Stimulated activated naive B cell treated with anti-CD40 and anti-IgM and Interleukin-4, amounts not matched to agents 10 μg/mL and 1 μg/mL and 100 μg/mL, for 72 hours (primary cell): Measurements from ENCODE around the gene AADAC.
"Not testable (repeated sequence)": the region's sequence is repeated elsewhere in the genome, so short reads cannot be mapped to it uniquely, and the experiment has no call there.

Source experiments
- ATAC-seq, 2 donors: fragments of 150-1000 bp; cut with Tn5 transposase; replicated peaks; 2 replicates each; pipeline ENCODE4 v1.10.0; 2021; ENCODE audit warnings: moderate library complexity in 1 of 2
- DNase-seq: peaks from one replicate; pipeline ENCODE4 v3.0.0; 2021
- H3K27ac Mint-ChIP-seq: one replicate; pipeline ENCODE4 v1.8.0; 2022; ENCODE audit warnings: mild to moderate bottlenecking, mixed read lengths
- H3K27me3 Mint-ChIP-seq, 2 donors: one replicate each; pipeline ENCODE4 v1.8.0; 2022; ENCODE audit warnings: mixed read lengths in 2 of 2
- H3K36me3 Mint-ChIP-seq, 2 donors: one replicate each; pipeline ENCODE4 v1.8.0; 2022; ENCODE audit warnings: mixed read lengths in 2 of 2, mild to moderate bottlenecking in 1 of 2
- H3K4me1 Mint-ChIP-seq, 2 donors: one replicate each; pipeline ENCODE4 v1.8.0; 2022; ENCODE audit warnings: mixed read lengths in 2 of 2, mild to moderate bottlenecking in 1 of 2
- H3K4me3 Mint-ChIP-seq, 2 donors: one replicate each; pipeline ENCODE4 v1.8.0; 2022; ENCODE audit warnings: mild to moderate bottlenecking in 2 of 2, mixed read lengths in 2 of 2, moderate library complexity in 1 of 2
- H3K9me3 Mint-ChIP-seq, 2 donors: one replicate each; pipeline ENCODE4 v1.8.0; 2022; ENCODE audit warnings: mixed read lengths in 2 of 2, mild to moderate bottlenecking in 1 of 2

AADAC gene

DNA sequence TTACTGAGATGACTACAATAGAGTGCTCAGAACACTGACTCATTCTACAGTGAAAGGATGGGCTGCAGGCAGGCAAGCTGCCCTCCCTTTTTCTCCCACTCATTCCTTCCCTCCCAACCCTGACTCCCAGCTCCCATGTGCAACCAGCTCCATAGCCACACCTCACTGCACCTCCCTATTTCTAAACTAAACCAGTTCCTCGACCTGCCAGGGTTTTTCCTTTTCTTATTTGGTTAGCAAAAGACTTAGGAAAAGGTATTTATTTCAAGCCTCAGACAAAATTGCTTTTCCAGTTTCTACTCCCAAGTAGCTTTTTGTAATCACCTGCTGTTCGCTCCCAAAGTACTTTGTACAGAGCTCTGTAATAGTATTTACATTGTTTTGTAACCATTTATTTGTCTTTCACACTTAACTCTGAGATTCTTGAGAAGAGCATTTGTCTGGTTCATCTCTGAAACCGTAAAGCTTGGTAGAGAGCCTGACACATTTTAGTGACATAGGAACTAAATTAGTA, 2.2 kb downstream of the AADAC start:
- Mint-ChIP-seq H3K27ac (no peak overlapping the region), H3K4me1 (no peaks in the 10 kb centered on the region), H3K4me3 (no peak overlapping the region), H3K9me3 (no peaks in the 10 kb centered on the region), H3K27me3 (peaks cover 0 to 4% of the 10 kb centered on the region in 2 donors), H3K36me3 (no peaks in the 10 kb centered on the region)
- ATAC-seq (no peak), DNase-seq (no peak)

- H3K36me3 Mint-ChIP-seq, result no peaks in the 10 kb centered on the region
- no peak for ATAC-seq
- H3K4me1 Mint-ChIP-seq, result no peaks in the 10 kb centered on the region
- H3K27me3 Mint-ChIP-seq, result peaks cover 0 to 4% of the 10 kb centered on the region in 2 donors
- no peaks in the 10 kb centered on the region for H3K9me3 Mint-ChIP-seq
- no peak overlapping the region for H3K4me3 Mint-ChIP-seq
- H3K27ac Mint-ChIP-seq, result no peak overlapping the region
- DNase-seq, result no peak
Measured at GRCh38 chr3:151817473-151817872, 3.6 kb downstream of the AADAC start.

GRCh38 chr3:151818361-151818760, 4.4 kb downstream of the AADAC start:
- no peaks in the 10 kb centered on the region for H3K4me1 Mint-ChIP-seq
- H3K4me3 Mint-ChIP-seq, result no peak overlapping the region
- H3K27me3 Mint-ChIP-seq, result peaks cover 0 to 4% of the 10 kb centered on the region in 2 donors
- H3K36me3 Mint-ChIP-seq, result no peaks in the 10 kb centered on the region
- no peak for DNase-seq
- no peak for ATAC-seq
- no peaks in the 10 kb centered on the region for H3K9me3 Mint-ChIP-seq
- H3K27ac Mint-ChIP-seq, result no peak overlapping the region

DNA sequence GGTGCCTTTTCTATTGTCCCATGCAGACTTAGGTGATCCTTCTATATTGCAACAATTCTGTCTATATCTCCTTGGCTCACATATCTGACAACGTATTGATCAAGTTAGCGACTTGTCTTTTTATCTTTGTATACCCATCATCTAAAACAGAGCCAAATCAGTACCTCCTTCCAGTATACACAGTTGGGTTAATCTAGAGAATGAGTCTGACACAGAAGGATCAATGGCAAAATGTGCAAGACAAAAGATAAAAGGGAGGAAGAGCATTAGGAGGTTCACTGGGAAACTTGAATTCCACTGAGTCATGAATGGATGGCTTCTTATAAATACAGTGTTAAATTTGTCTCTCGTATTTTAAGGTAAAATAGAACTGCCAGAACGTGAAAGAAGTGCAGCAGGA, 6.0 kb downstream of the AADAC start:
- no peak overlapping the region for H3K4me3 Mint-ChIP-seq

GRCh38 chr3:151827816-151828215, 13.9 kb downstream of the AADAC start:
- Mint-ChIP-seq H3K27me3 (peaks cover 0 to 7% of the 10 kb centered on the region in 2 donors), H3K4me1 (no peaks in the 10 kb centered on the region), H3K27ac (no peak overlapping the region), H3K36me3 (no peaks in the 10 kb centered on the region), H3K4me3 (no peak overlapping the region), H3K9me3 (peaks cover 6 to 8% of the 10 kb centered on the region in 2 donors)
- no peak for DNase-seq
- no peak for ATAC-seq

More for the DNA sequence above, 6.0 kb downstream of the AADAC start:
- H3K27me3 Mint-ChIP-seq, result peaks cover 0 to 4% of the 10 kb centered on the region in 2 donors
- no peaks in the 10 kb centered on the region for H3K4me1 Mint-ChIP-seq
- H3K36me3 Mint-ChIP-seq, result no peaks in the 10 kb centered on the region
- H3K27ac Mint-ChIP-seq, result no peak overlapping the region
- H3K9me3 Mint-ChIP-seq, result no peaks in the 10 kb centered on the region
- ATAC-seq, result no peak
- no peak for DNase-seq

DNA sequence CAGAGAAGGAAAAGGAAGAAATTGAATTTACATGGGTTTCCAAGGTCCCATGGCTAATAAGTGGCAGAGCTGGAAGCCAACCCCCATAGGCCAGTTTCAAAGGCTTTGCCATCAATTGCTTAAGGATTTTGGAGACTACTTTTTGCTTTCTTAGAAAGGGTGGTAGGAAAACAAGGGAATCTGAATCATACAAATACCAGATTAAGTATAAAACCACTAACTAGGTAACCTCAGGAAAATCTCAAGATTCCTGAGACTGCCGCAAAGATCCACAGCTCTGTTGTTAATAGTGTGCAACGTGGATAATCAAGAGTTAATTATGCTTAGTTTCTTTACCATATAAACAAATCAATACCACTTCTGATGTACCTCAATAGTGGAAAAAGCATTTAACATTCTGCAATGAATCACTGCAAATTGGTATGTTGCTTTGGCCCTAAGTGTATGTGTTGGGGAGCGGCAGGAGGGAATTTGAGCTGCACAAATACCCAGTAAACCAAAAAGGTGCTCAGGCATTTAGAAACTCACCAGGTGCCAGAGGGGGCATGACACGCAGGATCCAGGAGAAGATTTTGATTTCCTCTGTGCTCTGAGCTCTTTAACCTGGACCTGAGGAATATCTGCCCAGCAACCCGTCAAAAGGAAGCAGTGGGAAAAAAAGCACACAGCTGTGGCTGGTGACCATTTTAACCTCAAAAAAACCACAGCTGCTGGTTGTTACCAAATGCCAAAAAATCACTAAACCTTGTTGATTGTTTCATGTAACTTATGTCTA, 22.0 kb downstream of the AADAC start:
- H3K27me3 Mint-ChIP-seq, result no peaks in the 10 kb centered on the region

GRCh38 chr3:151837057-151837456, 23.1 kb downstream of the AADAC start:
- DNase-seq (no peak), ATAC-seq (no peak)
- no peak overlapping the region for H3K27ac Mint-ChIP-seq
- H3K36me3 Mint-ChIP-seq, result no peaks in the 10 kb centered on the region
- peaks cover 1 to 6% of the 10 kb centered on the region in 2 donors for H3K4me1 Mint-ChIP-seq
- no peak overlapping the region for H3K4me3 Mint-ChIP-seq
- no peaks in the 10 kb centered on the region for H3K9me3 Mint-ChIP-seq
- no peaks in the 10 kb centered on the region for H3K27me3 Mint-ChIP-seq

More for the DNA sequence above, 22.0 kb downstream of the AADAC start:
- H3K27ac Mint-ChIP-seq, result no peak overlapping the region
- H3K36me3 Mint-ChIP-seq, result no peaks in the 10 kb centered on the region
- H3K9me3 Mint-ChIP-seq, result no peaks in the 10 kb centered on the region
- H3K4me1 Mint-ChIP-seq, result peaks cover 1 to 6% of the 10 kb centered on the region in 2 donors
- ATAC-seq, result no peak
- no peak overlapping the region for H3K4me3 Mint-ChIP-seq
- DNase-seq, result no peak

DNA sequence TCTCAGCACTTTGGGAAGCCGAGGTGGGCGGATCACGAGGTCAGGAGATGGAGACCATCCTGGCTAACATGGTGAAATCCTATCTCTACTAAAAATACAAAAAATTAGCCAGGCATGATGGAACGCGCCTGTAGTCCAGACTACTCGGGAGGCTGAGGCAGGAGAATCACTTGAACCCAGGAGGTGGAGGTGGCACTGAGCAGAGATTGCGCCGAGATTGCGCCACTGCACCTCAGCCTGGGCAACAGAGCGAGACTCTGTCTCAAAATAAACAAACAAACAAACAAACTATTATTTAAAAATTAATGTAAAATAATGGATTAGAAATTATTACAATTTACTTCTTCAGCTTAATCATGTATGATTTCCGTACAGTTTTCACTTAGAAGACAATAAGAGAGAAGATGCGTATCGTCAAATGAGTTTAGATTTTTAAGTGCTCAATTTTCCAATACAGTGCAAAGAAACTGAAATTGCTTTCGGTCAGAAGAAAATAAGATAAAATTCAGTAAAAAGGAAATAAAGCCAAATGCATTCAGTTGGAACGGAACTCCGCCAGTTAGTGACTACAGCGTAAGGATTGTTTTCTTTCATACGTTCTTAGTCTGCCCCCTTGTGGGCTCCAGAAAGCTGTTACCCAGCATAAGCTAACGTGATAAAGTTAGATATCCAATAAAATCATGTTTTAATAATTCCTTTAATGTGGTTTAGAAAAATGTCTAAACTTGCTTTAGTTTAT, 24.8 kb downstream of the AADAC start:
- Mint-ChIP-seq H3K36me3 (no peaks in the 10 kb centered on the region), H3K4me3 (no peak overlapping the region)
- peak; percentile 7 for DNase-seq

DNA sequence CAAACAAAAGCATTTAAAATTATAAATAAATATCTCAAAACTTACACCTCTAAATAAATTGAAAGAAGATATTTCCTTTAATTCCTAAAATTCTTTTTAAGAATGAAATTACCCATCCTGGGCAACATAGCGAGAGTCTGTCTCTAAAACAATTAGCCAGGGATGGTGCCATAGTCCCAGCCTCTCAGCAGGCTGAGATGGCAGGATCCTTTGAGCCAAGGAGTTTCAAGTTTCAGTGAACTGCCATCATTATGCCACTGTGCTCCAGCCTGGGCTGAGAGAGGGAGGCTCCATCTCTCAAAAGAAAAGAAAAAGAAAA, 25.4 kb downstream of the AADAC start:
- Mint-ChIP-seq H3K4me1 (peaks cover 6 to 9% of the 10 kb centered on the region in 2 donors), H3K9me3 (no peaks in the 10 kb centered on the region), H3K36me3 (no peaks in the 10 kb centered on the region), H3K4me3 (no peak overlapping the region), H3K27ac (no peak overlapping the region), H3K27me3 (no peaks in the 10 kb centered on the region)
- DNase-seq, result no peak
- no peak for ATAC-seq

More for the DNA sequence above, 24.8 kb downstream of the AADAC start:
- peak; percentile 87 to 90 for ATAC-seq
- Mint-ChIP-seq H3K27ac (no peak overlapping the region), H3K4me1 (peaks cover 6 to 10% of the 10 kb centered on the region in 2 donors), H3K9me3 (no peaks in the 10 kb centered on the region), H3K27me3 (no peaks in the 10 kb centered on the region)

GRCh38 chr3:151841801-151842200, 27.9 kb downstream of the AADAC start:
- ATAC-seq (no peak), DNase-seq (no peak)
- Mint-ChIP-seq H3K36me3 (no peaks in the 10 kb centered on the region), H3K27me3 (no peaks in the 10 kb centered on the region), H3K27ac (no peak overlapping the region), H3K4me1 (peaks cover 4 to 6% of the 10 kb centered on the region in 2 donors), H3K4me3 (no peak overlapping the region), H3K9me3 (peaks cover 2 to 3% of the 10 kb centered on the region in 2 donors)

DNA sequence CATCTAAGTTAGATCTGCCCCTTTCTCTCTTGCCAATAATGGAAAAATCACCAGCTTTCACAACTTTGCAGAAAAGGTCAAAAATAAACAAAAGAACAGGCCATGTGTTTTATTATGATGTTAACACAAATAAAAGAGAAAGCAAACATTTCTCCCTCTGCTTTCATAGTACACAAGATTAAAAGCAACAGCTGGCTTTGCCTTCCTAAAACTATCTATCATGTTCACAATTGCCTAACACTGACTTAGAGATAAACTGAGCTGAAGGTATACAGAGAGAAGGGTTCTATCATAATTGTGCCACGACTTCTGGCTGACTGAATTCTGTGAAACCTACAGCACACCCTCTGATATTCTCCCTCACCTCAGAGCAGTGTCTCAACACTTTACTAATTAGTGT, 29.4 kb downstream of the AADAC start:
- DNase-seq (no peak), ATAC-seq (no peak)
- H3K9me3 Mint-ChIP-seq, result peaks cover 2 to 3% of the 10 kb centered on the region in 2 donors
- H3K4me1 Mint-ChIP-seq, result peaks cover 4% of the 10 kb centered on the region in 2 donors
- no peaks in the 10 kb centered on the region for H3K27me3 Mint-ChIP-seq
- H3K4me3 Mint-ChIP-seq, result no peak overlapping the region
- no peaks in the 10 kb centered on the region for H3K36me3 Mint-ChIP-seq
- no peak overlapping the region for H3K27ac Mint-ChIP-seq

GRCh38 chr3:151845306-151845905, 31.5 kb downstream of the AADAC start:
- Mint-ChIP-seq H3K4me3 (no peak overlapping the region), H3K9me3 (peaks cover 2 to 8% of the 10 kb centered on the region in 2 donors), H3K27me3 (no peaks in the 10 kb centered on the region), H3K4me1 (peaks cover 4% of the 10 kb centered on the region in 2 donors), H3K36me3 (peaks cover 3 to 4% of the 10 kb centered on the region in 2 donors), H3K27ac (no peak overlapping the region)
- no peak for DNase-seq
- no peak for ATAC-seq

DNA sequence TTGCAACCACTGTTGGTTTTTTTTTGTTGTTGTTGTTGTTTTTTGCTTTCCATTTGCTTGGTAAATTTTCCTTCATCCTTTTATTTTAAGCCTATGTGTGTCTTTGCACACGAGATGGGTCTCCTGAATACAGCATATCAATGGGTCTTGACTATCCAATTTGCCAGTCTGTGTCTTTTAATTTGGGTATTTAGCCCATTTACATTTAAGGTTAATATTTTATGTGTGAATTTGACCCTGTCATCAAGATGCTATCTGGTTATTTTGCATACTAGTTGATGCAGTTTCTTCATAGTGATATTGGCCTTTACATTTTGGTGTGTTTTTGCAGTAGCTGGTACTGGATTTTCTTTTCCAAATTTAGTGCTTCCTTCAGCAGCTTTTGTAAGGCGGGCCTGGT, 36.1 kb downstream of the AADAC start:
- peaks cover 10 to 13% of the 10 kb centered on the region in 2 donors for H3K36me3 Mint-ChIP-seq
- ATAC-seq, H3K4me3 Mint-ChIP-seq, H3K27ac Mint-ChIP-seq, H3K4me1 Mint-ChIP-seq, DNase-seq, H3K27me3 Mint-ChIP-seq: not testable (repeated sequence)
- peaks cover 9 to 18% of the 10 kb centered on the region in 2 donors for H3K9me3 Mint-ChIP-seq

GRCh38 chr3:151852074-151852811, 38.3 kb downstream of the AADAC start:
- H3K4me3 Mint-ChIP-seq, result no peak overlapping the region
- peaks cover 8 to 15% of the 10 kb centered on the region in 2 donors for H3K9me3 Mint-ChIP-seq
- H3K27me3 Mint-ChIP-seq, result peaks cover 0 to 3% of the 10 kb centered on the region in 2 donors
- ATAC-seq, result peak; percentile 23 to 27
- H3K36me3 Mint-ChIP-seq, result peaks cover 10 to 13% of the 10 kb centered on the region in 2 donors
- peaks cover 0 to 7% of the 10 kb centered on the region in 2 donors for H3K4me1 Mint-ChIP-seq
- no peak overlapping the region for H3K27ac Mint-ChIP-seq
- no peak for DNase-seq
